Vagina (tissue), 2 donors: ENCODE data around the gene SLBP. TPM values are rescaled to one million over a fixed set of nuclear protein-coding genes. Genes with fewer than 3 reads are reported as not detected.
A peak's percentile ranks its signal among the peaks of the same experiment; 100 is the strongest.

Experiments
- DNase-seq, 2 donors: peaks; one replicate each; pipeline ENCODE4 v3.0.0-alpha.2; 2017; ENCODE audit errors: extremely low spot score in 2 of 2
- H3K27ac ChIP-seq: fragments of 200-600 bp; sonication (generic); one replicate; pipeline ENCODE4 v1.5.1; 2019
- H3K27me3 ChIP-seq: fragments of 200-600 bp; sonication (generic); one replicate; pipeline ENCODE4 v1.5.1; 2019
- H3K36me3 ChIP-seq, 2 donors: fragments of 200-600 bp; sonication (generic); one replicate each; pipeline ENCODE4 v1.5.1; 2017 to 2019
- H3K4me1 ChIP-seq: fragments of 200-600 bp; sonication (generic); one replicate; pipeline ENCODE4 v1.5.1; 2019
- H3K4me3 ChIP-seq, 2 donors: fragments of 200-600 bp; sonication (generic); 1 replicate in 1 of 2; 2 replicates in 1 of 2; pipeline ENCODE4 v1.5.1; 2016 to 2019
- H3K9me3 ChIP-seq: fragments of 200-600 bp; sonication (generic); one replicate; pipeline ENCODE4 v1.5.1; 2019
- CTCF ChIP-seq, 3 experiments: fragments of 450-650 bp in 2 of 3; fragments of 200-600 bp in 1 of 3; sonication (generic) in 1 of 3; IDR thresholded peaks; one replicate each; pipeline ENCODE4 v1.5.1; 2017 to 2019; ENCODE audit warnings: antibody characterized with exemption in 3 of 3, mild to moderate bottlenecking in 2 of 3, moderate library complexity in 2 of 3
- POLR2A ChIP-seq, 2 donors: fragments of 450-650 bp; IDR thresholded peaks; one replicate each; pipeline ENCODE4 v1.6.1; 2017; ENCODE audit warnings: antibody characterized with exemption in 2 of 2, mild to moderate bottlenecking in 2 of 2, moderate library complexity in 2 of 2
- POLR2AphosphoS5 ChIP-seq, 2 donors: sonication (generic); formaldehyde crosslinking; IDR thresholded peaks; one replicate each; pipeline ENCODE4 v1.9.0; 2017; ENCODE audit warnings: antibody characterized with exemption in 2 of 2, mild to moderate bottlenecking in 2 of 2, low read depth in 1 of 2; ENCODE audit not compliant: insufficient read depth in 1 of 2
- intact Hi-C: fragments of 100-400 bp; cut with DNase I; formaldehyde crosslinking; loops from one replicate; pipeline ENCODE4 v1.15.1; 2023
- total RNA-seq: library from RNA; depleted of rRNA; stranded (reverse); fragments of >200 nt; gene quantifications from one replicate; pipeline ENCODE4 v1.2.3, GENCODE V29; 2016

Gene SLBP
- total RNA-seq, 1 donor from 2014 or later = 49.6 TPM

- H3K4me1 ChIP-seq = no peaks in the 10 kb centered on the region
- no peaks in the 10 kb centered on the region for H3K9me3 ChIP-seq
- no peak overlapping the region for H3K27ac ChIP-seq
- no peak for DNase-seq
- no peaks in the 10 kb centered on the region for H3K27me3 ChIP-seq
- TF ChIP-seq POLR2AphosphoS5 (IDR thresholded peaks at IDR 0.05; ENCODE audit: insufficient read depth in 1 of 2, low read depth in 1 of 2) (no peak), POLR2A (IDR thresholded peaks at IDR 0.05) (no peak), CTCF (IDR thresholded peaks at IDR 0.05) (no peak)
- intact Hi-C loops = no loop called here
- H3K4me3 ChIP-seq = no peak overlapping the region
- peaks cover 0 to 78% of the 10 kb centered on the region in 2 donors for H3K36me3 ChIP-seq
Measured at GRCh38 chr4:1695913-1696312, 16.2 kb downstream of the SLBP start.

GRCh38 chr4:1693131-1693896 is 18.8 kb downstream of the SLBP start:
- TF ChIP-seq CTCF (IDR thresholded peaks at IDR 0.05) (peak; percentile 49 to 78 (median 74)), POLR2AphosphoS5 (IDR thresholded peaks at IDR 0.05; ENCODE audit: insufficient read depth in 1 of 2, low read depth in 1 of 2) (no peak)
- Histone ChIP-seq H3K9me3 (no peaks in the 10 kb centered on the region), H3K4me1 (no peaks in the 10 kb centered on the region), H3K4me3 (no peak overlapping the region), H3K27ac (no peak overlapping the region), H3K27me3 (no peaks in the 10 kb centered on the region), H3K36me3 (peaks cover 0 to 61% of the 10 kb centered on the region in 2 donors)
- intact Hi-C loops = no loop called here
- DNase-seq = no peak

- Histone ChIP-seq H3K4me3 (no peak overlapping the region), H3K27me3 (no peaks in the 10 kb centered on the region), H3K36me3 (peaks cover 0 to 47% of the 10 kb centered on the region in 2 donors), H3K9me3 (no peaks in the 10 kb centered on the region), H3K27ac (no peak overlapping the region), H3K4me1 (no peaks in the 10 kb centered on the region)
- intact Hi-C loops = no loop called here
- no peak for DNase-seq
- TF ChIP-seq POLR2AphosphoS5 (IDR thresholded peaks at IDR 0.05; ENCODE audit: insufficient read depth in 1 of 2, low read depth in 1 of 2) (no peak), POLR2A (IDR thresholded peaks at IDR 0.05) (no peak), CTCF (IDR thresholded peaks at IDR 0.05) (no peak)
Measured at GRCh38 chr4:1691737-1692373, 20.3 kb downstream of the SLBP start.

GRCh38 chr4:1690698-1691097 is 21.4 kb downstream of the SLBP start:
- H3K36me3 ChIP-seq = peaks cover 0 to 36% of the 10 kb centered on the region in 2 donors
- no peak overlapping the region for H3K4me3 ChIP-seq

More at GRCh38 chr4:1690698-1691097, 21.4 kb downstream of the SLBP start:
- intact Hi-C loops = no loop called here
- H3K4me1 ChIP-seq = no peaks in the 10 kb centered on the region
- no peak for DNase-seq
- TF ChIP-seq POLR2AphosphoS5 (IDR thresholded peaks at IDR 0.05; ENCODE audit: insufficient read depth in 1 of 2, low read depth in 1 of 2) (no peak), POLR2A (IDR thresholded peaks at IDR 0.05) (no peak), CTCF (IDR thresholded peaks at IDR 0.05) (no peak)
- no peaks in the 10 kb centered on the region for H3K27me3 ChIP-seq
- H3K9me3 ChIP-seq = no peaks in the 10 kb centered on the region
- H3K27ac ChIP-seq = no peak overlapping the region
